ENCODE data around the gene WDR62.
A peak's percentile ranks its signal among the peaks of the same experiment; 100 is the strongest.

WDR62 gene

DNA sequence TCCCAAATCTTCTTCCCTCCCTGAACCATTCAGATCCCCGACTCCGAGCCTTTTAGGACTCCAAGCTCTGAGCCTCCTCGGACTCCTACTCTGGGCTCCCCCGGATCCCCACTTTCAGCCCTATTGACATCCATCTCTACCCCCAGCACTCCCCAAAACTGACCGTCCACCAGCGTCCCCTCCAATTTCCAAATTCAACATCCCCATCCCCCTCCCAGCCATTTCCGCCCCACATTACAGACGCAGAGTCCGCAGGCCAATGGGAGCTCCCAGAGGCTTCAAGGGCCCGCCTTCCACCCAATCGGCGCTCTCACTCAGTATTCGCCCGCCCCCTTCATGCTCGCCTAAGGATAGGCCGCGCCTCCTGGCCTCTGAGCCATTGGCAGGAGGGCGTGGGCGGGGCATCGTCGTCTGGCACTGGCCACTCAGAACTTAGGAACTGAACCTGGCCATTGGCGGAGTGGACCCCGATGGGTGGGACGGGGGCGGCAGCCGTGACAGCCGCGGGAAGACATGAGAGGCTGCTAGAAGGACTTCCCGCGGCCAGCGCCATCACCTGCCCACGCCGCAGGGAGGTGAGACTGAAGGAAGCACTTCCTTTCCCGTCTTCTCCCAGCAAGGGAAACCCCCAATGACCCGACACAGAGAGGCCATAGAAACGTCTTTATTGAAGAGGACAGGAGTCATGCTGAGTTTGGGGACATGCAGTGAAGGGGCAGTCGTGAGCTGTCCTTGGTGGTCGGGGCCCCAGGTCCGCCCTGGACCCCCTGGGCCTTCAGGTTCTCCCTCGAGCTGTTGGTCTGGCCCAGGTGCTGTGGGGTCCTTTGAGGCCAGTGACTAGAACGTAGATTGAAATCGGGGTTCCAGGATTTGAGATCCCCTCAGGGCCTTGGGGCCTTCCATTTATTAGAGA is 40.4 kb upstream of the WDR62 start, which contains the start of gene ALKBH6 (continued):
- TF ChIP-seq, protein P1, sequence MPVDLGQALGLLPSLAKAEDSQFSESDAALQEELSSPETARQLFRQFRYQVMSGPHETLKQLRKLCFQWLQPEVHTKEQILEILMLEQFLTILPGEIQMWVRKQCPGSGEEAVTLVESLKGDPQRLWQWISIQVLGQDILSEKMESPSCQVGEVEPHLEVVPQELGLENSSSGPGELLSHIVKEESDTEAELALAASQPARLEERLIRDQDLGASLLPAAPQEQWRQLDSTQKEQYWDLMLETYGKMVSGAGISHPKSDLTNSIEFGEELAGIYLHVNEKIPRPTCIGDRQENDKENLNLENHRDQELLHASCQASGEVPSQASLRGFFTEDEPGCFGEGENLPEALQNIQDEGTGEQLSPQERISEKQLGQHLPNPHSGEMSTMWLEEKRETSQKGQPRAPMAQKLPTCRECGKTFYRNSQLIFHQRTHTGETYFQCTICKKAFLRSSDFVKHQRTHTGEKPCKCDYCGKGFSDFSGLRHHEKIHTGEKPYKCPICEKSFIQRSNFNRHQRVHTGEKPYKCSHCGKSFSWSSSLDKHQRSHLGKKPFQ (tag by site-specific recombination; IDR thresholded peaks at IDR 0.05), result no peak
- TF ChIP-seq ZNF24 (tag by site-specific recombination; IDR thresholded peaks at IDR 0.05), result peak; percentile 75
- TF ChIP-seq ZNF658 (tag by site-specific recombination; IDR thresholded peaks at IDR 0.05), result no peak
- TF ChIP-seq ZNF549 (tag by site-specific recombination; IDR thresholded peaks at IDR 0.05), result no peak
- no peak for TF ChIP-seq ZNF830 (tag by site-specific recombination; IDR thresholded peaks at IDR 0.05; ENCODE audit: low read depth)
- no peak for TF ChIP-seq GLI4 (tag by site-specific recombination; IDR thresholded peaks at IDR 0.05)
- TF ChIP-seq ZNF571 (tag by site-specific recombination; IDR thresholded peaks at IDR 0.05), result no peak
- no peak for TF ChIP-seq HOXD13 (CRISPR knock-in tag; IDR thresholded peaks at IDR 0.05; ENCODE audit: borderline replicate concordance)
- TF ChIP-seq YY2 (tag by site-specific recombination; IDR thresholded peaks at IDR 0.05), result peak; percentile 70; the same call in 1 of the 2 replicates
- no peak for TF ChIP-seq ZNF138 (tag by site-specific recombination; IDR thresholded peaks at IDR 0.05; ENCODE audit: borderline replicate concordance)
- TF ChIP-seq HOXA7 (CRISPR knock-in tag; IDR thresholded peaks at IDR 0.05; ENCODE audit: borderline replicate concordance), result no peak; the same call in 1 of the 2 replicates
- no peak for TF ChIP-seq ZNF426 (tag by site-specific recombination; IDR thresholded peaks at IDR 0.05)
- no peak for TF ChIP-seq ZNF837 (tag by site-specific recombination; IDR thresholded peaks at IDR 0.05)
- TF ChIP-seq, protein P2, sequence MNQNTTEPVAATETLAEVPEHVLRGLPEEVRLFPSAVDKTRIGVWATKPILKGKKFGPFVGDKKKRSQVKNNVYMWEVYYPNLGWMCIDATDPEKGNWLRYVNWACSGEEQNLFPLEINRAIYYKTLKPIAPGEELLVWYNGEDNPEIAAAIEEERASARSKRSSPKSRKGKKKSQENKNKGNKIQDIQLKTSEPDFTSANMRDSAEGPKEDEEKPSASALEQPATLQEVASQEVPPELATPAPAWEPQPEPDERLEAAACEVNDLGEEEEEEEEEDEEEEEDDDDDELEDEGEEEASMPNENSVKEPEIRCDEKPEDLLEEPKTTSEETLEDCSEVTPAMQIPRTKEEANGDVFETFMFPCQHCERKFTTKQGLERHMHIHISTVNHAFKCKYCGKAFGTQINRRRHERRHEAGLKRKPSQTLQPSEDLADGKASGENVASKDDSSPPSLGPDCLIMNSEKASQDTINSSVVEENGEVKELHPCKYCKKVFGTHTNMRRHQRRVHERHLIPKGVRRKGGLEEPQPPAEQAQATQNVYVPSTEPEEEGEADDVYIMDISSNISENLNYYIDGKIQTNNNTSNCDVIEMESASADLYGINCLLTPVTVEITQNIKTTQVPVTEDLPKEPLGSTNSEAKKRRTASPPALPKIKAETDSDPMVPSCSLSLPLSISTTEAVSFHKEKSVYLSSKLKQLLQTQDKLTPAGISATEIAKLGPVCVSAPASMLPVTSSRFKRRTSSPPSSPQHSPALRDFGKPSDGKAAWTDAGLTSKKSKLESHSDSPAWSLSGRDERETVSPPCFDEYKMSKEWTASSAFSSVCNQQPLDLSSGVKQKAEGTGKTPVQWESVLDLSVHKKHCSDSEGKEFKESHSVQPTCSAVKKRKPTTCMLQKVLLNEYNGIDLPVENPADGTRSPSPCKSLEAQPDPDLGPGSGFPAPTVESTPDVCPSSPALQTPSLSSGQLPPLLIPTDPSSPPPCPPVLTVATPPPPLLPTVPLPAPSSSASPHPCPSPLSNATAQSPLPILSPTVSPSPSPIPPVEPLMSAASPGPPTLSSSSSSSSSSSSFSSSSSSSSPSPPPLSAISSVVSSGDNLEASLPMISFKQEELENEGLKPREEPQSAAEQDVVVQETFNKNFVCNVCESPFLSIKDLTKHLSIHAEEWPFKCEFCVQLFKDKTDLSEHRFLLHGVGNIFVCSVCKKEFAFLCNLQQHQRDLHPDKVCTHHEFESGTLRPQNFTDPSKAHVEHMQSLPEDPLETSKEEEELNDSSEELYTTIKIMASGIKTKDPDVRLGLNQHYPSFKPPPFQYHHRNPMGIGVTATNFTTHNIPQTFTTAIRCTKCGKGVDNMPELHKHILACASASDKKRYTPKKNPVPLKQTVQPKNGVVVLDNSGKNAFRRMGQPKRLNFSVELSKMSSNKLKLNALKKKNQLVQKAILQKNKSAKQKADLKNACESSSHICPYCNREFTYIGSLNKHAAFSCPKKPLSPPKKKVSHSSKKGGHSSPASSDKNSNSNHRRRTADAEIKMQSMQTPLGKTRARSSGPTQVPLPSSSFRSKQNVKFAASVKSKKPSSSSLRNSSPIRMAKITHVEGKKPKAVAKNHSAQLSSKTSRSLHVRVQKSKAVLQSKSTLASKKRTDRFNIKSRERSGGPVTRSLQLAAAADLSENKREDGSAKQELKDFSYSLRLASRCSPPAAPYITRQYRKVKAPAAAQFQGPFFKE (tag by site-specific recombination; IDR thresholded peaks at IDR 0.05; ENCODE audit: borderline replicate concordance), result no peak
- no peak for TF ChIP-seq ZNF274 (IDR thresholded peaks at IDR 0.05; ENCODE audit: low read length)
- TF ChIP-seq ZNF274 (tag by site-specific recombination; IDR thresholded peaks at IDR 0.05; ENCODE audit: borderline replicate concordance), result no peak
- no peak for TF ChIP-seq ZNF624 (tag by site-specific recombination; IDR thresholded peaks at IDR 0.05)
- no peak for TF ChIP-seq ZNF16 (tag by site-specific recombination; IDR thresholded peaks at IDR 0.05; ENCODE audit: low read depth)
- TF ChIP-seq ZNF514 (tag by site-specific recombination; IDR thresholded peaks at IDR 0.05), result no peak
- TF ChIP-seq, protein P3, sequence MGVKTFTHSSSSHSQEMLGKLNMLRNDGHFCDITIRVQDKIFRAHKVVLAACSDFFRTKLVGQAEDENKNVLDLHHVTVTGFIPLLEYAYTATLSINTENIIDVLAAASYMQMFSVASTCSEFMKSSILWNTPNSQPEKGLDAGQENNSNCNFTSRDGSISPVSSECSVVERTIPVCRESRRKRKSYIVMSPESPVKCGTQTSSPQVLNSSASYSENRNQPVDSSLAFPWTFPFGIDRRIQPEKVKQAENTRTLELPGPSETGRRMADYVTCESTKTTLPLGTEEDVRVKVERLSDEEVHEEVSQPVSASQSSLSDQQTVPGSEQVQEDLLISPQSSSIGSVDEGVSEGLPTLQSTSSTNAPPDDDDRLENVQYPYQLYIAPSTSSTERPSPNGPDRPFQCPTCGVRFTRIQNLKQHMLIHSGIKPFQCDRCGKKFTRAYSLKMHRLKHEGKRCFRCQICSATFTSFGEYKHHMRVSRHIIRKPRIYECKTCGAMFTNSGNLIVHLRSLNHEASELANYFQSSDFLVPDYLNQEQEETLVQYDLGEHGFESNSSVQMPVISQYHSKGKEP (tag by site-specific recombination; IDR thresholded peaks at IDR 0.05), result no peak
- no peak for TF ChIP-seq PRDM1 (tag by site-specific recombination; IDR thresholded peaks at IDR 0.05)
- no peak for TF ChIP-seq SCRT2 (tag by site-specific recombination; IDR thresholded peaks at IDR 0.05)
- TF ChIP-seq ZNF23 (tag by site-specific recombination; IDR thresholded peaks at IDR 0.05; ENCODE audit: borderline replicate concordance), result no peak
- TF ChIP-seq, protein P4, sequence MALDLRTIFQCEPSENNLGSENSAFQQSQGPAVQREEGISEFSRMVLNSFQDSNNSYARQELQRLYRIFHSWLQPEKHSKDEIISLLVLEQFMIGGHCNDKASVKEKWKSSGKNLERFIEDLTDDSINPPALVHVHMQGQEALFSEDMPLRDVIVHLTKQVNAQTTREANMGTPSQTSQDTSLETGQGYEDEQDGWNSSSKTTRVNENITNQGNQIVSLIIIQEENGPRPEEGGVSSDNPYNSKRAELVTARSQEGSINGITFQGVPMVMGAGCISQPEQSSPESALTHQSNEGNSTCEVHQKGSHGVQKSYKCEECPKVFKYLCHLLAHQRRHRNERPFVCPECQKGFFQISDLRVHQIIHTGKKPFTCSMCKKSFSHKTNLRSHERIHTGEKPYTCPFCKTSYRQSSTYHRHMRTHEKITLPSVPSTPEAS (tag by site-specific recombination; IDR thresholded peaks at IDR 0.05), result peak; percentile 8; the same call in 1 of the 2 replicates
- no peak for TF ChIP-seq ZNF19 (tag by site-specific recombination; IDR thresholded peaks at IDR 0.05; ENCODE audit: low read depth)
- TF ChIP-seq ZNF140 (tag by site-specific recombination; IDR thresholded peaks at IDR 0.05), result no peak
- TF ChIP-seq GLIS1 (tag by site-specific recombination; IDR thresholded peaks at IDR 0.05), result peak; percentile 62
- no peak for TF ChIP-seq ZNF133 (tag by site-specific recombination; IDR thresholded peaks at IDR 0.05)
- no peak for TF ChIP-seq ZNF48 (tag by site-specific recombination; IDR thresholded peaks at IDR 0.05)

All from HEK293 (cell line).